Neural crest cell (in vitro differentiated cells): Measurements from ENCODE around the gene LIMK2. TPM values are rescaled to one million over a fixed set of nuclear protein-coding genes. Genes with fewer than 3 reads are reported as not detected.

Experiments used
- DNase-seq: peaks from one replicate; pipeline ENCODE4 v3.0.0; 2021; ENCODE audit warnings: low read depth, mixed read lengths, low spot score
- H3K27ac Mint-ChIP-seq: one replicate; pipeline ENCODE4 v1.8.0; 2021; ENCODE audit warnings: mild to moderate bottlenecking, mixed read lengths; ENCODE audit not compliant: unreplicated experiment
- H3K27me3 Mint-ChIP-seq: 2 replicates; pipeline ENCODE4 v1.8.0; 2021; ENCODE audit warnings: low read depth, mild to moderate bottlenecking, mixed read lengths
- H3K36me3 Mint-ChIP-seq: 2 replicates; pipeline ENCODE4 v1.8.0; 2021; ENCODE audit warnings: low read depth, mild to moderate bottlenecking, mixed read lengths
- H3K4me1 Mint-ChIP-seq: 2 replicates; pipeline ENCODE4 v1.8.0; 2021; ENCODE audit warnings: mixed read lengths
- H3K4me3 Mint-ChIP-seq: one replicate; pipeline ENCODE4 v1.8.0; 2021; ENCODE audit warnings: mild to moderate bottlenecking, mixed read lengths
- H3K9me3 Mint-ChIP-seq: 2 replicates; pipeline ENCODE4 v1.8.0; 2021; ENCODE audit warnings: mixed read lengths
- CTCF ChIP-seq: fragments of 200-600 bp; sonication (generic); conservative IDR thresholded peaks from 2 replicates; pipeline ENCODE4 v1.5.0; 2021; ENCODE audit warnings: antibody characterized with exemption, mild to moderate bottlenecking
- total RNA-seq: library from RNA; stranded (reverse); gene quantifications from 2 replicates; pipeline ENCODE4 v1.2.1, GENCODE V29; 2021

The LIMK2 gene
- total RNA-seq, 1 donor from 2014 or later = 35.1 TPM

- TF ChIP-seq CTCF = no peak
- H3K4me1 Mint-ChIP-seq = peaks cover 9% of the 10 kb centered on the region
- peak overlapping the region; percentile 44 for H3K4me3 Mint-ChIP-seq
- no peaks in the 10 kb centered on the region for H3K9me3 Mint-ChIP-seq
- no peak overlapping the region for H3K27ac Mint-ChIP-seq
- H3K27me3 Mint-ChIP-seq = no peaks in the 10 kb centered on the region
- no peak for DNase-seq
- peaks cover 3% of the 10 kb centered on the region for H3K36me3 Mint-ChIP-seq
These were observed 5.0 kb upstream of the LIMK2 start for GRCh38 chr22:31206896-31207687.

- Mint-ChIP-seq H3K4me3 (peak overlapping the region; percentile 68), H3K27ac (no peak overlapping the region), H3K27me3 (peaks cover 4% of the 10 kb centered on the region), H3K36me3 (no peaks in the 10 kb centered on the region), H3K9me3 (no peaks in the 10 kb centered on the region), H3K4me1 (peaks cover 9% of the 10 kb centered on the region)
- DNase-seq = no peak
- no peak for TF ChIP-seq CTCF
These were observed 1.3 kb upstream of the LIMK2 start for GRCh38 chr22:31210556-31211421.

GRCh38 chr22:31211482-31211861 lies 626 bp upstream of the LIMK2 start:
- H3K4me3 Mint-ChIP-seq = peak overlapping the region; percentile 88
- TF ChIP-seq CTCF = no peak
- H3K27me3 Mint-ChIP-seq = peaks cover 4% of the 10 kb centered on the region
- no peak for DNase-seq
- H3K9me3 Mint-ChIP-seq = no peaks in the 10 kb centered on the region
- no peak overlapping the region for H3K27ac Mint-ChIP-seq
- peaks cover 9% of the 10 kb centered on the region for H3K4me1 Mint-ChIP-seq
- no peaks in the 10 kb centered on the region for H3K36me3 Mint-ChIP-seq

GRCh38 chr22:31212783-31213629 lies 908 bp downstream of the LIMK2 start:
- Mint-ChIP-seq H3K27me3 (peaks cover 4% of the 10 kb centered on the region), H3K9me3 (no peaks in the 10 kb centered on the region), H3K4me1 (peaks cover 16% of the 10 kb centered on the region), H3K27ac (no peak overlapping the region), H3K36me3 (no peaks in the 10 kb centered on the region), H3K4me3 (peak overlapping the region; percentile 88)
- no peak for TF ChIP-seq CTCF
- DNase-seq = no peak

GRCh38 chr22:31215018-31215535 lies 3.0 kb downstream of the LIMK2 start:
- Mint-ChIP-seq H3K9me3 (no peaks in the 10 kb centered on the region), H3K4me1 (peaks cover 30% of the 10 kb centered on the region), H3K27ac (no peak overlapping the region), H3K4me3 (peak overlapping the region; percentile 47), H3K27me3 (peaks cover 4% of the 10 kb centered on the region), H3K36me3 (no peaks in the 10 kb centered on the region)
- DNase-seq = no peak
- TF ChIP-seq CTCF = no peak
